Activated CD8-positive, alpha-beta T cell treated with anti-CD3 and anti-CD28 coated beads for 36 hours (primary cell): ENCODE results near the gene COX8C. TPM values are rescaled to one million over a fixed set of nuclear protein-coding genes. Genes with fewer than 3 reads are reported as not detected.

Source experiments
- ATAC-seq: fragments of 200-7000 bp; cut with Tn5 transposase; one replicate; pipeline ENCODE4 v1.10.0; 2021; ENCODE audit warnings: mild to moderate bottlenecking, moderate library complexity
- CTCF ChIA-PET: fragments of 350-600 bp; sonication (Branson Sonifier 250); formaldehyde crosslinking; loops from one replicate; lab custom pipeline; 2021; ENCODE audit warnings: antibody characterized with exemption; lab: Charles Lee
- POLR2A ChIA-PET: fragments of 350-600 bp; sonication (Branson Sonifier 250); formaldehyde crosslinking; loops from one replicate; lab custom pipeline; 2021; ENCODE audit warnings: antibody characterized with exemption; lab: Charles Lee
- DNase-seq: peaks from one replicate; pipeline ENCODE4 v3.0.0-alpha.2; 2020
- H3K27ac Mint-ChIP-seq: one replicate; pipeline ENCODE4 v1.8.0; 2021; ENCODE audit warnings: mild to moderate bottlenecking, mixed read lengths
- H3K27me3 Mint-ChIP-seq: one replicate; pipeline ENCODE4 v1.8.0; 2021; ENCODE audit warnings: mixed read lengths
- H3K36me3 Mint-ChIP-seq: one replicate; pipeline ENCODE4 v1.8.0; 2021; ENCODE audit warnings: low read depth, mixed read lengths
- H3K4me1 Mint-ChIP-seq: one replicate; pipeline ENCODE4 v1.8.0; 2021; ENCODE audit warnings: low read depth, mixed read lengths
- H3K4me3 Mint-ChIP-seq: one replicate; pipeline ENCODE4 v1.8.0; 2021; ENCODE audit warnings: mild to moderate bottlenecking, moderate library complexity, mixed read lengths
- H3K9me3 Mint-ChIP-seq: one replicate; pipeline ENCODE4 v1.8.0; 2021; ENCODE audit warnings: mixed read lengths
- intact Hi-C: fragments of 100-400 bp; cut with micrococcal nuclease; formaldehyde crosslinking; loops from one replicate; pipeline ENCODE4 v1.10.0; 2022
- total RNA-seq, 2 experiments: library from RNA; stranded (reverse); gene quantifications; one replicate each; pipeline ENCODE4 v1.2.3, GENCODE V29; 2021
- TF ChIP-seq, protein P1 (sequence below): fragments of 200-600 bp; IDR thresholded peaks from one replicate; pipeline ENCODE4 v1.8.0; 2022; ENCODE audit warnings: antibody characterized with exemption, mild to moderate bottlenecking

Gene COX8C
- total RNA-seq, 2 experiments from 2014 or later: not detected

GRCh38 chr14:93316716-93317115 lies 30.3 kb upstream of the COX8C start:
- POLR2A ChIA-PET: no interaction called here
- DNase-seq (no peak), ATAC-seq (no peak)
- Mint-ChIP-seq H3K4me1 (peaks cover 27% of the 10 kb centered on the region), H3K9me3 (no peaks in the 10 kb centered on the region), H3K36me3 (peaks cover 14% of the 10 kb centered on the region), H3K27ac (no peak overlapping the region), H3K4me3 (no peak overlapping the region), H3K27me3 (no peaks in the 10 kb centered on the region)
- CTCF ChIA-PET: interaction anchor here (1.3 kb wide), 1 partner anchor 13 kb away, joined by 4 read pairs; no protein-coding TSS in a partner anchor
- TF ChIP-seq, protein P1, sequence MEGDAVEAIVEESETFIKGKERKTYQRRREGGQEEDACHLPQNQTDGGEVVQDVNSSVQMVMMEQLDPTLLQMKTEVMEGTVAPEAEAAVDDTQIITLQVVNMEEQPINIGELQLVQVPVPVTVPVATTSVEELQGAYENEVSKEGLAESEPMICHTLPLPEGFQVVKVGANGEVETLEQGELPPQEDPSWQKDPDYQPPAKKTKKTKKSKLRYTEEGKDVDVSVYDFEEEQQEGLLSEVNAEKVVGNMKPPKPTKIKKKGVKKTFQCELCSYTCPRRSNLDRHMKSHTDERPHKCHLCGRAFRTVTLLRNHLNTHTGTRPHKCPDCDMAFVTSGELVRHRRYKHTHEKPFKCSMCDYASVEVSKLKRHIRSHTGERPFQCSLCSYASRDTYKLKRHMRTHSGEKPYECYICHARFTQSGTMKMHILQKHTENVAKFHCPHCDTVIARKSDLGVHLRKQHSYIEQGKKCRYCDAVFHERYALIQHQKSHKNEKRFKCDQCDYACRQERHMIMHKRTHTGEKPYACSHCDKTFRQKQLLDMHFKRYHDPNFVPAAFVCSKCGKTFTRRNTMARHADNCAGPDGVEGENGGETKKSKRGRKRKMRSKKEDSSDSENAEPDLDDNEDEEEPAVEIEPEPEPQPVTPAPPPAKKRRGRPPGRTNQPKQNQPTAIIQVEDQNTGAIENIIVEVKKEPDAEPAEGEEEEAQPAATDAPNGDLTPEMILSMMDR: no peak
- intact Hi-C loops: no loop called here

GRCh38 chr14:93317210-93317874 lies 29.6 kb upstream of the COX8C start:
- intact Hi-C loops: no loop called here
- TF ChIP-seq, protein P1: no peak
- DNase-seq: no peak
- no peak for ATAC-seq
- H3K27ac Mint-ChIP-seq: no peak overlapping the region
- ChIA-PET CTCF (interaction anchor here (0.7 to 1.3 kb wide), 3 partner anchors 14 to 58 kb away, joined by 3 to 4 read pairs (median 3); no protein-coding TSS in a partner anchor), POLR2A (interaction anchor here (0.8 kb wide), 1 partner anchor 10 kb away, joined by 3 read pairs; no protein-coding TSS in a partner anchor)
- H3K4me3 Mint-ChIP-seq: no peak overlapping the region
- no peaks in the 10 kb centered on the region for H3K27me3 Mint-ChIP-seq
- H3K36me3 Mint-ChIP-seq: peaks cover 16% of the 10 kb centered on the region
- peaks cover 27% of the 10 kb centered on the region for H3K4me1 Mint-ChIP-seq
- no peaks in the 10 kb centered on the region for H3K9me3 Mint-ChIP-seq

- ChIA-PET POLR2A (interaction anchor here (0.8 to 1.5 kb wide), 2 partner anchors 11 to 12 kb away, joined by 3 read pairs; no protein-coding TSS in a partner anchor), CTCF (interaction anchor here (0.7 to 1.4 kb wide), 4 partner anchors 9 to 59 kb away, joined by 3 to 4 read pairs (median 3); no protein-coding TSS in a partner anchor)
- ATAC-seq (no peak), DNase-seq (no peak)
- TF ChIP-seq, protein P1: no peak
- Mint-ChIP-seq H3K4me1 (peaks cover 27% of the 10 kb centered on the region), H3K27me3 (no peaks in the 10 kb centered on the region), H3K9me3 (no peaks in the 10 kb centered on the region), H3K27ac (no peak overlapping the region), H3K4me3 (no peak overlapping the region), H3K36me3 (peaks cover 16% of the 10 kb centered on the region)
- intact Hi-C loops: no loop called here
Measured at GRCh38 chr14:93317875-93318807, 28.8 kb upstream of the COX8C start.

DNA sequence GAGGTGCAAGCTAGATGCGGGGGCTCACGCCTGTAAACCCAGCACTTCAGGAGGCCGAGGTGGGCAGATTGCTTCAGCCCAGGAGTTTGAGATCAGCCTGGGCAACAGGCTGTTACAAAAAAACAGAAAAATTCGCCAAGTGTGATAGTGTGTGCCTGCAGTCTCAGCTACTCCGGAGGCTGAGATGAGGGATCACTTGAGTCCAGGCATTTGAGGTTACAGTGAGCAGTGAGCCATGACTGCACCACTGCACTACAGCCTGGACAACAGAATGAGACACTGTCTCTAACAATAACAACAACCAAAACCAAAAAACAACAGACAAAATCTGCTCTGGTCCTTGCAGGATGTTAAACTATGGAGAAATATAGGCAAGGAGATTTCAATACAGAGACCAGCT lies 28.1 kb upstream of the COX8C start:
- intact Hi-C loops: no loop called here
- ATAC-seq (no peak), DNase-seq (no peak)
- POLR2A ChIA-PET: interaction anchor here (1.5 kb wide), 1 partner anchor 12 kb away, joined by 3 read pairs; no protein-coding TSS in a partner anchor
- CTCF ChIA-PET: interaction anchor here (1.3 to 1.4 kb wide), 2 partner anchors 9 to 59 kb away, joined by 3 read pairs; no protein-coding TSS in a partner anchor
- no peak overlapping the region for H3K4me3 Mint-ChIP-seq
- H3K4me1 Mint-ChIP-seq: peaks cover 34% of the 10 kb centered on the region
- no peaks in the 10 kb centered on the region for H3K27me3 Mint-ChIP-seq
- H3K9me3 Mint-ChIP-seq: no peaks in the 10 kb centered on the region
- H3K27ac Mint-ChIP-seq: no peak overlapping the region
- peaks cover 19% of the 10 kb centered on the region for H3K36me3 Mint-ChIP-seq
- TF ChIP-seq, protein P1: no peak
